ENCODE results near the gene KIF13A.
A peak's percentile ranks its signal among the peaks of the same experiment; 100 is the strongest.

Gene KIF13A

GRCh38 chr6:17967668-17968518, 19.5 kb downstream of the KIF13A start:
- Histone ChIP-seq H3K4me3 (ENCODE audit: extremely low read depth, insufficient read depth, low read length, poor library complexity, severe bottlenecking) (no peak overlapping the region), H3K4me1 (ENCODE audit: control insufficient read depth, insufficient read depth, low read length, poor library complexity, severe bottlenecking) (peaks cover 31% of the 10 kb centered on the region), H3K9me3 (ENCODE audit: control insufficient read depth, low read length) (no peaks in the 10 kb centered on the region), H3K36me3 (ENCODE audit: control insufficient read depth, insufficient read depth, low read length) (no peaks in the 10 kb centered on the region), H3K27ac (ENCODE audit: low read depth, low read length, severe bottlenecking) (no peak overlapping the region)
- WGBS, 2 experiments (ENCODE audit: insufficient coverage in 2 of 2): 96 to 98% methylated on average over 3 to 5 of the region's 5 CpGs

GRCh38 chr6:17966451-17966850, 21.0 kb downstream of the KIF13A start:
- no peaks in the 10 kb centered on the region for H3K36me3 ChIP-seq (ENCODE audit: control insufficient read depth, insufficient read depth, low read length)
- no peak overlapping the region for H3K4me3 ChIP-seq (ENCODE audit: extremely low read depth, insufficient read depth, low read length, poor library complexity, severe bottlenecking)
- no peak overlapping the region for H3K27ac ChIP-seq (ENCODE audit: low read depth, low read length, severe bottlenecking)
- WGBS, 2 experiments (ENCODE audit: insufficient coverage in 2 of 2): no CpG with 5 or more reads among the region's 2 CpGs
- peaks cover 26% of the 10 kb centered on the region for H3K4me1 ChIP-seq (ENCODE audit: control insufficient read depth, insufficient read depth, low read length, poor library complexity, severe bottlenecking)
- H3K9me3 ChIP-seq (ENCODE audit: control insufficient read depth, low read length): no peaks in the 10 kb centered on the region

GRCh38 chr6:17965397-17965796, 22.0 kb downstream of the KIF13A start:
- no peak overlapping the region for H3K4me3 ChIP-seq (ENCODE audit: extremely low read depth, insufficient read depth, low read length, poor library complexity, severe bottlenecking)
- H3K27ac ChIP-seq (ENCODE audit: low read depth, low read length, severe bottlenecking): no peak overlapping the region
- peaks cover 4% of the 10 kb centered on the region for H3K36me3 ChIP-seq (ENCODE audit: control insufficient read depth, insufficient read depth, low read length)
- no peaks in the 10 kb centered on the region for H3K9me3 ChIP-seq (ENCODE audit: control insufficient read depth, low read length)
- H3K4me1 ChIP-seq (ENCODE audit: control insufficient read depth, insufficient read depth, low read length, poor library complexity, severe bottlenecking): peaks cover 22% of the 10 kb centered on the region

- Histone ChIP-seq H3K4me1 (ENCODE audit: control insufficient read depth, insufficient read depth, low read length, poor library complexity, severe bottlenecking) (peaks cover 22% of the 10 kb centered on the region), H3K9me3 (ENCODE audit: control insufficient read depth, low read length) (no peaks in the 10 kb centered on the region), H3K4me3 (ENCODE audit: extremely low read depth, insufficient read depth, low read length, poor library complexity, severe bottlenecking) (no peak overlapping the region), H3K36me3 (ENCODE audit: control insufficient read depth, insufficient read depth, low read length) (peaks cover 4% of the 10 kb centered on the region), H3K27ac (ENCODE audit: low read depth, low read length, severe bottlenecking) (no peak overlapping the region)
- 100% methylated on average over 2 of the region's 8 CpGs; no CpG with 5 or more reads in 1 of the 2 experiments for WGBS, 2 experiments (ENCODE audit: insufficient coverage in 2 of 2)
Measured at GRCh38 chr6:17964633-17965032, 22.8 kb downstream of the KIF13A start.

- Histone ChIP-seq H3K4me1 (ENCODE audit: control insufficient read depth, insufficient read depth, low read length, poor library complexity, severe bottlenecking) (peaks cover 20% of the 10 kb centered on the region), H3K27ac (ENCODE audit: low read depth, low read length, severe bottlenecking) (peak overlapping the region; percentile 58), H3K4me3 (ENCODE audit: extremely low read depth, insufficient read depth, low read length, poor library complexity, severe bottlenecking) (no peak overlapping the region), H3K9me3 (ENCODE audit: control insufficient read depth, low read length) (no peaks in the 10 kb centered on the region), H3K36me3 (ENCODE audit: control insufficient read depth, insufficient read depth, low read length) (peaks cover 4% of the 10 kb centered on the region)
- 78 to 88% methylated on average over 4 to 5 of the region's 6 CpGs for WGBS, 2 experiments (ENCODE audit: insufficient coverage in 2 of 2)
Measured at GRCh38 chr6:17962436-17963031, 24.9 kb downstream of the KIF13A start.

- Histone ChIP-seq H3K27ac (ENCODE audit: low read depth, low read length, severe bottlenecking) (no peak overlapping the region), H3K4me3 (ENCODE audit: extremely low read depth, insufficient read depth, low read length, poor library complexity, severe bottlenecking) (no peak overlapping the region), H3K4me1 (ENCODE audit: control insufficient read depth, insufficient read depth, low read length, poor library complexity, severe bottlenecking) (peaks cover 9% of the 10 kb centered on the region), H3K36me3 (ENCODE audit: control insufficient read depth, insufficient read depth, low read length) (peaks cover 4% of the 10 kb centered on the region), H3K9me3 (ENCODE audit: control insufficient read depth, low read length) (no peaks in the 10 kb centered on the region)
- no CpG with 5 or more reads among the region's 1 CpG for WGBS, 2 experiments (ENCODE audit: insufficient coverage in 2 of 2)
Measured at GRCh38 chr6:17959302-17959701, 28.1 kb downstream of the KIF13A start.

- WGBS, 2 experiments (ENCODE audit: insufficient coverage in 2 of 2): 94 to 100% methylated on average over 2 of the region's 4 CpGs
- peaks cover 9% of the 10 kb centered on the region for H3K4me1 ChIP-seq (ENCODE audit: control insufficient read depth, insufficient read depth, low read length, poor library complexity, severe bottlenecking)
- H3K36me3 ChIP-seq (ENCODE audit: control insufficient read depth, insufficient read depth, low read length): peaks cover 4% of the 10 kb centered on the region
- no peaks in the 10 kb centered on the region for H3K9me3 ChIP-seq (ENCODE audit: control insufficient read depth, low read length)
- no peak overlapping the region for H3K27ac ChIP-seq (ENCODE audit: low read depth, low read length, severe bottlenecking)
- no peak overlapping the region for H3K4me3 ChIP-seq (ENCODE audit: extremely low read depth, insufficient read depth, low read length, poor library complexity, severe bottlenecking)
Measured at GRCh38 chr6:17957904-17958620, 29.4 kb downstream of the KIF13A start.

- H3K27ac ChIP-seq (ENCODE audit: low read depth, low read length, severe bottlenecking): no peak overlapping the region
- no peaks in the 10 kb centered on the region for H3K9me3 ChIP-seq (ENCODE audit: control insufficient read depth, low read length)
- H3K4me3 ChIP-seq (ENCODE audit: extremely low read depth, insufficient read depth, low read length, poor library complexity, severe bottlenecking): no peak overlapping the region
- H3K4me1 ChIP-seq (ENCODE audit: control insufficient read depth, insufficient read depth, low read length, poor library complexity, severe bottlenecking): peaks cover 5% of the 10 kb centered on the region
- peaks cover 4% of the 10 kb centered on the region for H3K36me3 ChIP-seq (ENCODE audit: control insufficient read depth, insufficient read depth, low read length)
- 43 to 62% methylated on average over 1 of the region's 1 CpG for WGBS, 2 experiments (ENCODE audit: insufficient coverage in 2 of 2)
Measured at GRCh38 chr6:17957498-17957897, 29.9 kb downstream of the KIF13A start.

- peaks cover 5% of the 10 kb centered on the region for H3K4me1 ChIP-seq (ENCODE audit: control insufficient read depth, insufficient read depth, low read length, poor library complexity, severe bottlenecking)
- H3K9me3 ChIP-seq (ENCODE audit: control insufficient read depth, low read length): no peaks in the 10 kb centered on the region
- WGBS, 2 experiments (ENCODE audit: insufficient coverage in 2 of 2): 96% methylated on average over 2 to 4 of the region's 5 CpGs
- H3K36me3 ChIP-seq (ENCODE audit: control insufficient read depth, insufficient read depth, low read length): peaks cover 4% of the 10 kb centered on the region
- no peak overlapping the region for H3K27ac ChIP-seq (ENCODE audit: low read depth, low read length, severe bottlenecking)
- H3K4me3 ChIP-seq (ENCODE audit: extremely low read depth, insufficient read depth, low read length, poor library complexity, severe bottlenecking): no peak overlapping the region
Measured at GRCh38 chr6:17957086-17957485, 30.3 kb downstream of the KIF13A start.

- no peaks in the 10 kb centered on the region for H3K4me1 ChIP-seq (ENCODE audit: control insufficient read depth, insufficient read depth, low read length, poor library complexity, severe bottlenecking)
- H3K27ac ChIP-seq (ENCODE audit: low read depth, low read length, severe bottlenecking): no peak overlapping the region
- H3K9me3 ChIP-seq (ENCODE audit: control insufficient read depth, low read length): no peaks in the 10 kb centered on the region
- no peaks in the 10 kb centered on the region for H3K36me3 ChIP-seq (ENCODE audit: control insufficient read depth, insufficient read depth, low read length)
- H3K4me3 ChIP-seq (ENCODE audit: extremely low read depth, insufficient read depth, low read length, poor library complexity, severe bottlenecking): no peak overlapping the region
Measured at GRCh38 chr6:17950095-17950494, 37.3 kb downstream of the KIF13A start.

All from mesodermal cell (in vitro differentiated cells).